Measurements from ENCODE around the gene SART3. TPM values are rescaled to one million over a fixed set of nuclear protein-coding genes. Genes with fewer than 3 reads are reported as not detected.

Gene SART3
- total RNA-seq, 1 experiment from 2014 or later: 89.4 TPM

DNA sequence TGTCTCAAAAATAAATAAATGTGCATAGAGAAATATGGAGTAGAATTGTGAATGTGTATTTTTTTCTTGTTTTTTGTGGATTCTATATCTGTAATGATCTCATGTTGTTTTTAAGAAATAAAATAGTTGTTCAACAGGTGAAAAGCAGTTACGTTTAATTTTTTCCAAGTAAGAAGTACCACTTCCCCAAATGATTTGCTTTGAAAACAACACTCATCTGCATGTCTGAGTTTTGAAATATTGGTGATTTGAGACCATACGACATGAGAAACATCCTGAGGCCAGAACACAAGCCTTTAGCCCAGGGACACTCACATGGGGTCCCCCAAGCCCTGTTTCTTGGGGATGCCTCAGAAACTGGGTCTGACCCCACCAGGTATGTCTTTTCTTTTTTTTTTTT, 50.1 kb downstream of the SART3 start:
- no CpG with 5 or more reads among the region's 2 CpGs for WGBS (ENCODE audit: extremely low coverage, insufficient read length, low lambda C conversion rate)

More for the DNA sequence above, 50.1 kb downstream of the SART3 start:
- Histone ChIP-seq H3K18ac (ENCODE audit: insufficient read length, low read depth, low read length) (no peak overlapping the region), H3K4ac (ENCODE audit: low read depth, low read length) (no peak overlapping the region), H3K27me3 (ENCODE audit: insufficient read depth, low read length) (no peaks in the 10 kb centered on the region; the same call in 1 of the 2 replicates), H4K5ac (ENCODE audit: insufficient read length, low read depth, low read length) (no peak overlapping the region), H3K4me2 (ENCODE audit: insufficient read depth, insufficient read length, low read length) (no peak overlapping the region), H2AK5ac (ENCODE audit: insufficient read length, low read length) (no peak overlapping the region), H3K23me2 (ENCODE audit: insufficient read length, low read depth, low read length, poor library complexity, severe bottlenecking) (peaks cover 6% of the 10 kb centered on the region), H2BK5ac (ENCODE audit: insufficient read length, low read length) (no peak overlapping the region), H3K23ac (ENCODE audit: insufficient read length, low read depth, low read length) (no peak overlapping the region), H3K4me1 (ENCODE audit: insufficient read depth, low read length) (peaks cover 4% of the 10 kb centered on the region; the same call in 1 of the 2 replicates), H2AFZ (ENCODE audit: low read length) (no peak overlapping the region), H4K91ac (ENCODE audit: insufficient read length, low read depth, low read length) (no peak overlapping the region), H3T11ph (ENCODE audit: low read length) (no peak overlapping the region), H3K9me3 (ENCODE audit: control insufficient read depth, low read depth, low read length) (no peaks in the 10 kb centered on the region), H3K9ac (ENCODE audit: extremely low read depth, insufficient read length, low read length) (no peak overlapping the region), H3K14ac (ENCODE audit: insufficient read depth, low read length) (no peak overlapping the region), H3K79me1 (ENCODE audit: insufficient read depth, low read depth, low read length, poor library complexity, severe bottlenecking) (no peaks in the 10 kb centered on the region), H4K20me1 (ENCODE audit: control insufficient read depth, insufficient read depth, insufficient read length) (no peaks in the 10 kb centered on the region), H2BK20ac (ENCODE audit: low read depth, low read length, poor library complexity, severe bottlenecking) (no peak overlapping the region), H2BK12ac (ENCODE audit: insufficient read length, low read depth, low read length) (no peak overlapping the region), H3K79me2 (ENCODE audit: insufficient read depth, low read length) (no peaks in the 10 kb centered on the region), H4K8ac (replicated peaks; ENCODE audit: insufficient read length, low read depth, low read length) (no peak overlapping the region), H2BK120ac (ENCODE audit: low read depth, low read length, poor library complexity, severe bottlenecking) (no peak overlapping the region), H3K56ac (ENCODE audit: insufficient read length, low read depth, low read length) (no peak overlapping the region), H2BK15ac (ENCODE audit: low read depth, low read length) (no peak overlapping the region), H3K27ac (ENCODE audit: insufficient read length, low read depth, low read length) (no peak overlapping the region)
- H3K27me3 Mint-ChIP-seq (ENCODE audit: low read depth): no peaks in the 10 kb centered on the region
- peaks cover 9 to 13% of the 10 kb centered on the region in 2 experiments for H3K4me1 Mint-ChIP-seq
- no peak overlapping the region for H3K27ac Mint-ChIP-seq
- TF ChIP-seq, protein P1, sequence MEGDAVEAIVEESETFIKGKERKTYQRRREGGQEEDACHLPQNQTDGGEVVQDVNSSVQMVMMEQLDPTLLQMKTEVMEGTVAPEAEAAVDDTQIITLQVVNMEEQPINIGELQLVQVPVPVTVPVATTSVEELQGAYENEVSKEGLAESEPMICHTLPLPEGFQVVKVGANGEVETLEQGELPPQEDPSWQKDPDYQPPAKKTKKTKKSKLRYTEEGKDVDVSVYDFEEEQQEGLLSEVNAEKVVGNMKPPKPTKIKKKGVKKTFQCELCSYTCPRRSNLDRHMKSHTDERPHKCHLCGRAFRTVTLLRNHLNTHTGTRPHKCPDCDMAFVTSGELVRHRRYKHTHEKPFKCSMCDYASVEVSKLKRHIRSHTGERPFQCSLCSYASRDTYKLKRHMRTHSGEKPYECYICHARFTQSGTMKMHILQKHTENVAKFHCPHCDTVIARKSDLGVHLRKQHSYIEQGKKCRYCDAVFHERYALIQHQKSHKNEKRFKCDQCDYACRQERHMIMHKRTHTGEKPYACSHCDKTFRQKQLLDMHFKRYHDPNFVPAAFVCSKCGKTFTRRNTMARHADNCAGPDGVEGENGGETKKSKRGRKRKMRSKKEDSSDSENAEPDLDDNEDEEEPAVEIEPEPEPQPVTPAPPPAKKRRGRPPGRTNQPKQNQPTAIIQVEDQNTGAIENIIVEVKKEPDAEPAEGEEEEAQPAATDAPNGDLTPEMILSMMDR (conservative IDR thresholded peaks at IDR 0.05): no peak
- no peak overlapping the region for H3K4me3 Mint-ChIP-seq
- no peak for DNase-seq
- peaks cover 0 to 5% of the 10 kb centered on the region in 2 experiments; a peak in 2 of 5 replicates for H3K9me3 Mint-ChIP-seq
- H3K36me3 Mint-ChIP-seq (ENCODE audit: insufficient read depth in 1 of 3, low read depth in 3 of 3): no peaks in the 10 kb centered on the region; a peak in 1 of 7 replicates

Measured in H9 (cell line).